Thyroid gland (tissue), 4 donors: Measurements from ENCODE around the gene STAM2.

Experiments
- POLR2A ChIP-seq, 2 donors: fragments of 450-650 bp; IDR thresholded peaks; one replicate each; pipeline ENCODE4 v1.6.1; 2017; ENCODE audit warnings: antibody characterized with exemption in 2 of 2, mild to moderate bottlenecking in 2 of 2, moderate library complexity in 1 of 2
- TF ChIP-seq, protein P1 (sequence below), 6 experiments: fragments of 200-600 bp in 3 of 6; fragments of 450-650 bp in 3 of 6; sonication (generic) in 3 of 6; IDR thresholded peaks; one replicate each; pipeline ENCODE4 v1.5.1; 2016 to 2019; ENCODE audit warnings: antibody characterized with exemption in 6 of 6, mild to moderate bottlenecking in 2 of 6, inconsistent platforms in 1 of 6, moderate library complexity in 1 of 6

DNA sequence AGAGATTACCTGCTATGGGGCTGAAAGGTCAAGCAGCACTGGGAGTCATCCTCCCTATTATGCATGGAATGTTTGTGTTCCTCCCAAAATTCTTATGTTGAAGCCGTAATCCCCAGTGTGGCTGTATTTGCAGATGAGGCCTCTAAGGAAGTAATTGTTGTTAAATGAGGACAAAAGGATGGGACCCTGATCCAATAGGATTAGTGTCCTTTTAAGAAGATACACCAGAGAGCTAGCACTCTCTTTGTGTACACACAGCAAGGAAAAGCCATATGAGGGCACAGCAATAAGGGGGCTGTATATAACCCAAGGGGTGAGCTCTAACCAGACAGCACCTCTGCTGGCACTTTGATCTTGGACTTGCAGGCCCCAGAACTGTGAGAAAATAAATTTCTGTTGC lies 18.3 kb downstream of the STAM2 start:
- TF ChIP-seq, protein P1, sequence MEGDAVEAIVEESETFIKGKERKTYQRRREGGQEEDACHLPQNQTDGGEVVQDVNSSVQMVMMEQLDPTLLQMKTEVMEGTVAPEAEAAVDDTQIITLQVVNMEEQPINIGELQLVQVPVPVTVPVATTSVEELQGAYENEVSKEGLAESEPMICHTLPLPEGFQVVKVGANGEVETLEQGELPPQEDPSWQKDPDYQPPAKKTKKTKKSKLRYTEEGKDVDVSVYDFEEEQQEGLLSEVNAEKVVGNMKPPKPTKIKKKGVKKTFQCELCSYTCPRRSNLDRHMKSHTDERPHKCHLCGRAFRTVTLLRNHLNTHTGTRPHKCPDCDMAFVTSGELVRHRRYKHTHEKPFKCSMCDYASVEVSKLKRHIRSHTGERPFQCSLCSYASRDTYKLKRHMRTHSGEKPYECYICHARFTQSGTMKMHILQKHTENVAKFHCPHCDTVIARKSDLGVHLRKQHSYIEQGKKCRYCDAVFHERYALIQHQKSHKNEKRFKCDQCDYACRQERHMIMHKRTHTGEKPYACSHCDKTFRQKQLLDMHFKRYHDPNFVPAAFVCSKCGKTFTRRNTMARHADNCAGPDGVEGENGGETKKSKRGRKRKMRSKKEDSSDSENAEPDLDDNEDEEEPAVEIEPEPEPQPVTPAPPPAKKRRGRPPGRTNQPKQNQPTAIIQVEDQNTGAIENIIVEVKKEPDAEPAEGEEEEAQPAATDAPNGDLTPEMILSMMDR (IDR thresholded peaks at IDR 0.05): no peak
- TF ChIP-seq POLR2A (IDR thresholded peaks at IDR 0.05): no peak
